ENCODE results near the gene DHX15.

- no peak for TF ChIP-seq EZH2 (IDR thresholded peaks at IDR 0.05; ENCODE audit: low read length, unreplicated experiment)
- no peak for TF ChIP-seq CTCF (conservative IDR thresholded peaks at IDR 0.05; ENCODE audit: low read depth, low read length)
- TF ChIP-seq EZH2phosphoT487 (IDR thresholded peaks at IDR 0.05; ENCODE audit: borderline replicate concordance, low read length) = no peak
Measured at GRCh38 chr4:24613502-24613901, 29.1 kb upstream of the DHX15 start.

All from PC-3 (cell line).